ENCODE data around the gene C19orf73.
"Not testable (repeated sequence)": the region's sequence is repeated elsewhere in the genome, so short reads cannot be mapped to it uniquely, and the experiment has no call there.

DNA sequence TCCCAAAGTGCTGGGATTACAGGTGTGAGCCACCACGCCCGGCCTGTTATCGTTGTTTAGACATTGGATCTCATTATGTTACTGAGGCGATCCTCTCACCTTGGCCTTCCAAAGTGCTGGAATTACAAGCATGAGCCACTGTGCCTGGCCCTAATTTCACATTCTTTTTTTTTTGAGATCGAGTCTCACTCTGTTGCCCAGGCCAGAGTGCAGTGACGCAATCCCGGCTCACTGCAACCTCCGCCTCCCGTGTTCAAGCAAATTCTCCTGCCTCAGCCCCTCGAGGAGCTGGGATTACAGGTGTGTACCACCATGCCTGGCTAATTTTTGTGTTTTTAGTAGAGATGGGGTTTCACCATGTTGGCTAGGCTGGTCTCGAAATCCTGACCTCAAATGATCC, 4.3 kb upstream of the C19orf73 start:
- TF ChIP-seq, protein P1, sequence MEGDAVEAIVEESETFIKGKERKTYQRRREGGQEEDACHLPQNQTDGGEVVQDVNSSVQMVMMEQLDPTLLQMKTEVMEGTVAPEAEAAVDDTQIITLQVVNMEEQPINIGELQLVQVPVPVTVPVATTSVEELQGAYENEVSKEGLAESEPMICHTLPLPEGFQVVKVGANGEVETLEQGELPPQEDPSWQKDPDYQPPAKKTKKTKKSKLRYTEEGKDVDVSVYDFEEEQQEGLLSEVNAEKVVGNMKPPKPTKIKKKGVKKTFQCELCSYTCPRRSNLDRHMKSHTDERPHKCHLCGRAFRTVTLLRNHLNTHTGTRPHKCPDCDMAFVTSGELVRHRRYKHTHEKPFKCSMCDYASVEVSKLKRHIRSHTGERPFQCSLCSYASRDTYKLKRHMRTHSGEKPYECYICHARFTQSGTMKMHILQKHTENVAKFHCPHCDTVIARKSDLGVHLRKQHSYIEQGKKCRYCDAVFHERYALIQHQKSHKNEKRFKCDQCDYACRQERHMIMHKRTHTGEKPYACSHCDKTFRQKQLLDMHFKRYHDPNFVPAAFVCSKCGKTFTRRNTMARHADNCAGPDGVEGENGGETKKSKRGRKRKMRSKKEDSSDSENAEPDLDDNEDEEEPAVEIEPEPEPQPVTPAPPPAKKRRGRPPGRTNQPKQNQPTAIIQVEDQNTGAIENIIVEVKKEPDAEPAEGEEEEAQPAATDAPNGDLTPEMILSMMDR (IDR thresholded peaks at IDR 0.05), result not testable (repeated sequence)
- not testable (repeated sequence) for TF ChIP-seq POLR2A, POLR2AphosphoS5 (IDR thresholded peaks at IDR 0.05)
